Smooth muscle cell (in vitro differentiated cells): ENCODE data around the gene KCNG2. TPM values are rescaled to one million over a fixed set of nuclear protein-coding genes. Genes with fewer than 3 reads are reported as not detected.

Experiments used
- DNase-seq: peaks from one replicate; lab custom pipeline; 2025; ENCODE audit not compliant: unreplicated experiment; lab: John Stamatoyannopoulos, UW
- H2AFZ ChIP-seq: fragments of 200-600 bp; sonication (generic); 2 replicates; pipeline ENCODE4 v1.6.0; 2016; ENCODE audit warnings: antibody characterized with exemption, low read depth, mild to moderate bottlenecking
- H3F3A ChIP-seq: fragments of 200-600 bp; sonication (generic); 2 replicates; pipeline ENCODE4 v1.6.0; 2017; ENCODE audit warnings: antibody characterized with exemption, low read depth
- H3K27ac ChIP-seq: fragments of 200-600 bp; sonication (generic); 2 replicates; pipeline ENCODE4 v1.5.1; 2016; ENCODE audit warnings: low read depth, mild to moderate bottlenecking
- H3K27me3 ChIP-seq: fragments of 200-600 bp; sonication (generic); 2 replicates; pipeline ENCODE4 v1.6.1; 2016; ENCODE audit warnings: low read depth, mild to moderate bottlenecking
- H3K36me3 ChIP-seq: fragments of 200-600 bp; sonication (generic); 2 replicates; pipeline ENCODE4 v1.5.1; 2016; ENCODE audit warnings: low read depth
- H3K4me1 ChIP-seq: fragments of 200-600 bp; sonication (generic); 2 replicates; pipeline ENCODE4 v1.5.1; 2016; ENCODE audit warnings: low read depth
- H3K4me2 ChIP-seq: fragments of 200-600 bp; sonication (generic); 2 replicates; pipeline ENCODE4 v1.6.0; 2016; ENCODE audit warnings: mild to moderate bottlenecking
- H3K4me3 ChIP-seq: fragments of 200-600 bp; sonication (generic); 2 replicates; pipeline ENCODE4 v1.5.1; 2016; ENCODE audit warnings: mild to moderate bottlenecking
- H3K79me2 ChIP-seq: fragments of 200-600 bp; sonication (generic); 2 replicates; pipeline ENCODE4 v1.6.0; 2016; ENCODE audit warnings: low read depth, mild to moderate bottlenecking
- H3K9ac ChIP-seq: fragments of 200-600 bp; sonication (generic); 2 replicates; pipeline ENCODE4 v1.6.0; 2016; ENCODE audit warnings: low read depth
- H3K9me3 ChIP-seq: fragments of 200-600 bp; sonication (generic); replicated peaks from 2 replicates; pipeline ENCODE4 v1.5.1; 2016; ENCODE audit warnings: low read depth
- H4K20me1 ChIP-seq: fragments of 200-600 bp; sonication (generic); 2 replicates; pipeline ENCODE4 v1.6.0; 2016; ENCODE audit warnings: low read depth
- WGBS: methylation state at CpG from one replicate; pipeline ENCODE4 v1.1.7; 2016; ENCODE audit warnings: low lambda C conversion rate; 5-methylcytosine and 5-hydroxymethylcytosine counted together
- polyA plus RNA-seq: library from polyadenylated mRNA; unstranded; fragments of >200 nt; fragmentation: Nextera tagmentation; extraction: Ambion mirVana; gene quantifications from 2 replicates; pipeline ENCODE4 v1.2.1, GENCODE V29; 2016
- total RNA-seq: library from RNA; depleted of rRNA; stranded (reverse); fragments of >200 nt; gene quantifications from 2 replicates; pipeline ENCODE4 v1.2.3, GENCODE V29; 2014
- TF ChIP-seq, protein P1 (sequence below): fragments of 200-600 bp; sonication (generic); IDR thresholded peaks from 2 replicates; pipeline ENCODE4 v1.5.1; 2017; ENCODE audit warnings: borderline replicate concordance, mild to moderate bottlenecking, antibody characterized with exemption; ENCODE audit not compliant: insufficient read depth, poor library complexity, severe bottlenecking

KCNG2 gene
- total and polyA plus RNA-seq, 2 experiments from 2014 or later = 0.17 TPM; not detected in 1

DNA sequence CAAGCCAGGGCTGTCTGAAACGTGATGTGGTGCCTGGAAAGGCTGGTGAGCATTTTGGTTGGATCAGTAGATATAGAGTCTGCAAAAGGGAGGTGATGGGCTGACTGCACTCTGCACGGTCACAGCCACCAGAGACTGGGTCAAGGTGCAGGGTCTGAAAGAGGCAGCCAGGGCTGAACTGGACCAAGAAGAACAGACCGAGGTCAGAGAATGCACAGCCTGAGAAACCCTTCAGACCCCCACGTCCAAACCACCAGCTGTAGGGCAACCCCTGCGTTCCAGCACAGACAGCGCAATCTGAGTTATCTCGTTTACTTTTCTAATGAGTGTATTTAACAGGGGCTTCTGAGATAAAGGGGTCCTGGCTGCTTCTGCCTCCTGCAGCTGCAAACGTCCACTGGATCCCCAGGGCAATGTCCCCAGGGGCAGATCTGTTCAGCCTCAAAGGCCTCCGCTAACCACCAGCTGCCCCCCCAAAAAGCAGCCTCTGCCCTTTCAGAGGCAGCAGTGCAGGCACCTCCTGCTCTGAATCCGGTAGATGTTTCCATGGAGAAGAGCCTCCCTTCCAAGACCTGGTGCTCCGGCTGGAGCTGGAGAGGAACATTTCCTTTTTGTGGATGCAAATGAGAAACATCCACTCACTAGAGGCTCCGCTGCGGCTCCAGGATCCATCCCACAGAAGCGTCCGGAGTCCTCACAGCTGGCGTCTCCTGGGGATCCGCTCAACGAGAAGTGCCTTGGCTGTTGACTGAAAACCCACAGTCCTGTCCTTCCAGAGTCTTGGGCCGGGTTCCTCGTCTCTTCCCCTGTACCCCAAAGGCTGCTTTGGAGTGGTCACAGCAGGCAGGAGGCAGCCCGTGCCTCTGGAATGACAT lies 970 bp upstream of the KCNG2 start:
- H2AFZ ChIP-seq = no peak overlapping the region
- no peak overlapping the region for H3K9ac ChIP-seq
- WGBS = 66% methylated on average over 21 of the region's 21 CpGs
- no peaks in the 10 kb centered on the region for H3K9me3 ChIP-seq
- no peaks in the 10 kb centered on the region for H3F3A ChIP-seq
- H3K36me3 ChIP-seq = no peaks in the 10 kb centered on the region
- H3K4me2 ChIP-seq = no peak overlapping the region
- peaks cover 51% of the 10 kb centered on the region for H3K27me3 ChIP-seq
- DNase-seq = no peak
- TF ChIP-seq, protein P1, sequence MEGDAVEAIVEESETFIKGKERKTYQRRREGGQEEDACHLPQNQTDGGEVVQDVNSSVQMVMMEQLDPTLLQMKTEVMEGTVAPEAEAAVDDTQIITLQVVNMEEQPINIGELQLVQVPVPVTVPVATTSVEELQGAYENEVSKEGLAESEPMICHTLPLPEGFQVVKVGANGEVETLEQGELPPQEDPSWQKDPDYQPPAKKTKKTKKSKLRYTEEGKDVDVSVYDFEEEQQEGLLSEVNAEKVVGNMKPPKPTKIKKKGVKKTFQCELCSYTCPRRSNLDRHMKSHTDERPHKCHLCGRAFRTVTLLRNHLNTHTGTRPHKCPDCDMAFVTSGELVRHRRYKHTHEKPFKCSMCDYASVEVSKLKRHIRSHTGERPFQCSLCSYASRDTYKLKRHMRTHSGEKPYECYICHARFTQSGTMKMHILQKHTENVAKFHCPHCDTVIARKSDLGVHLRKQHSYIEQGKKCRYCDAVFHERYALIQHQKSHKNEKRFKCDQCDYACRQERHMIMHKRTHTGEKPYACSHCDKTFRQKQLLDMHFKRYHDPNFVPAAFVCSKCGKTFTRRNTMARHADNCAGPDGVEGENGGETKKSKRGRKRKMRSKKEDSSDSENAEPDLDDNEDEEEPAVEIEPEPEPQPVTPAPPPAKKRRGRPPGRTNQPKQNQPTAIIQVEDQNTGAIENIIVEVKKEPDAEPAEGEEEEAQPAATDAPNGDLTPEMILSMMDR = no peak
- peaks cover 10% of the 10 kb centered on the region for H3K4me1 ChIP-seq
- no peak overlapping the region for H3K4me3 ChIP-seq
- no peaks in the 10 kb centered on the region for H4K20me1 ChIP-seq
- no peaks in the 10 kb centered on the region for H3K79me2 ChIP-seq
- no peak overlapping the region for H3K27ac ChIP-seq

DNA sequence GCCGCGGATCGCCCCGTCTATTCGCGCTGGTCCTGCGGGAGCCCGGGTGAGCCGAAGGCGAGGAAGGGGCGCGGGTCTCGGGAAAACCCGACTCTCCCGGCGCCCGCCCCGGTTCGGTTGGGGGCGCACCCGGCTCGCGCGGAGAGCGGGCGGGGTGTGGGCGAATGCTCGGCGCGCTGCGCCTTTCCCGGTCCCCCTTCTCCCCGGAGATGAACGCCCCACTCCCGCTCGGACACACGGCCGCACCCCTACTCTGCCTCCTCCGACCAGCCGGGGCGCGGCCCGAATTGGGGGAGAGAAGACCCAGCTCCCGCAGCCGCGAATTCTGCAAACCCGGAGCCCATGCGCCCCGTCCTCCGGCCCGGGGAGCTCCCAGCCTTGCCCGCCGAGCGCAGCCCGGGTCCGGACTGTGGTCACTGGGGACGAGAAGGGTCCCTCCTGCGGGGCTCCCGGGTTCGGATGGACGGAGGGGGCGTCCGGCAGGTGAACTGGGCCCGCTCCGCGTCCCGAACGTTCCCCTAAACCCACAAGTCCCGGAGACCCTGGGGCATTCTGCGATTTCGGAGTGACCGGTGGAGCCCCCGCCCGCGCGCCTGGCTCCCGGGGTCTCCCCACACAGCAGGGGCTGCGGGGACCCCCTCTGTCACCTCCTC lies 734 bp downstream of the KCNG2 start:
- H4K20me1 ChIP-seq = no peaks in the 10 kb centered on the region
- H2AFZ ChIP-seq = no peak overlapping the region
- H3K9ac ChIP-seq = no peak overlapping the region
- H3F3A ChIP-seq = no peaks in the 10 kb centered on the region
- no peaks in the 10 kb centered on the region for H3K9me3 ChIP-seq
- H3K4me2 ChIP-seq = peak overlapping the region; percentile 84
- H3K36me3 ChIP-seq = no peaks in the 10 kb centered on the region
- TF ChIP-seq, protein P1 = no peak
- DNase-seq = no peak
- peaks cover 51% of the 10 kb centered on the region for H3K27me3 ChIP-seq
- WGBS = 4% methylated on average over 44 of the region's 78 CpGs
- peaks cover 10% of the 10 kb centered on the region for H3K4me1 ChIP-seq
- peak overlapping the region; percentile 40 for H3K4me3 ChIP-seq
- no peaks in the 10 kb centered on the region for H3K79me2 ChIP-seq
- no peak overlapping the region for H3K27ac ChIP-seq

DNA sequence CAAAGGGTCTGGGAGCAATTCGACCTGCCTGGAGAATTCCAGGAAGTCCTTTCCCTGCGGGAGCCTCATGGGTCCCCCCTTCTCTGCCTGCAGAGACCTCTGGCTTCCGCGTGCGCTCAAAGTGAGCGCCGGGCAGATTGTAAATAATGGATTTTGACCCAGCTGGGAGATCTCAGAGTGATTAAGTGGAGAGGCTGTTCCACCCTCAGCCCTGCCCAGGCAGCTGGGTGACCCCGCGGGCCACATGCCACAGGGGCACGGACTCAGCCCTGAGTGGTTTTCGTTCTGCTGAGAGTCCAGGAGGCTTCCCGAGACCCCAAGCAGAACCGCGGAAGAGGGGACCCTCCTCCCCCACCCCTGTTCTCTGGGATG lies 1.2 kb downstream of the KCNG2 start:
- H3K9ac ChIP-seq = no peak overlapping the region
- no peaks in the 10 kb centered on the region for H3K36me3 ChIP-seq
- peaks cover 10% of the 10 kb centered on the region for H3K4me1 ChIP-seq
- TF ChIP-seq, protein P1 = no peak
- peak overlapping the region; percentile 40 for H3K4me3 ChIP-seq
- H3K79me2 ChIP-seq = no peaks in the 10 kb centered on the region
- WGBS = 26% methylated on average over 14 of the region's 14 CpGs
- no peak overlapping the region for H2AFZ ChIP-seq
- peaks cover 51% of the 10 kb centered on the region for H3K27me3 ChIP-seq
- H4K20me1 ChIP-seq = no peaks in the 10 kb centered on the region
- no peaks in the 10 kb centered on the region for H3K9me3 ChIP-seq
- H3K27ac ChIP-seq = no peak overlapping the region
- peak overlapping the region; percentile 84 for H3K4me2 ChIP-seq
- H3F3A ChIP-seq = no peaks in the 10 kb centered on the region
- DNase-seq = no peak
